ACHN (cell line): ENCODE measurements around the gene MEGF9.
A peak's percentile ranks its signal among the peaks of the same experiment; 100 is the strongest.
"Not testable (repeated sequence)": the region's sequence is repeated elsewhere in the genome, so short reads cannot be mapped to it uniquely, and the experiment has no call there.

Experiments used
- DNase-seq: peaks from one replicate; pipeline ENCODE4 v3.0.0-alpha.2; 2015
- in situ Hi-C: cut with HindIII; loops from 2 replicates; pipeline ENCODE4 v1.10.0; 2017; ENCODE audit warnings: low sequenced_read_pairs, low pct_ligation_motif_present, low pct_unique_long_range_greater_than_20kb

Gene MEGF9

GRCh38 chr9:120640380-120640779 lies 73.9 kb downstream of the MEGF9 start:
- in situ Hi-C loops: no loop called here
- DNase-seq: no peak

- in situ Hi-C loops: no loop called here
- DNase-seq: no peak
Observed at GRCh38 chr9:120637919-120638318, 76.4 kb downstream of the MEGF9 start.

GRCh38 chr9:120636194-120636957 lies 77.9 kb downstream of the MEGF9 start:
- in situ Hi-C loops: no loop called here

GRCh38 chr9:120635011-120635410 lies 79.3 kb downstream of the MEGF9 start:
- DNase-seq: no peak
- in situ Hi-C loops: no loop called here

More at GRCh38 chr9:120636194-120636957, 77.9 kb downstream of the MEGF9 start:
- DNase-seq: no peak

- in situ Hi-C loops: no loop called here
- DNase-seq: no peak
Observed at GRCh38 chr9:120630333-120630732, 83.9 kb downstream of the MEGF9 start.

- peak; percentile 11 for DNase-seq
Observed at GRCh38 chr9:120628925-120629497, 85.3 kb downstream of the MEGF9 start.

GRCh38 chr9:120628207-120628924 lies 85.9 kb downstream of the MEGF9 start:
- in situ Hi-C loops: no loop called here
- no peak for DNase-seq

More at GRCh38 chr9:120628925-120629497, 85.3 kb downstream of the MEGF9 start:
- in situ Hi-C loops: not testable (repeated sequence)

- in situ Hi-C loops: no loop called here
- no peak for DNase-seq
Observed at GRCh38 chr9:120627073-120627472, 87.2 kb downstream of the MEGF9 start.

- in situ Hi-C loops: no loop called here
- DNase-seq: no peak
Observed at GRCh38 chr9:120626512-120626911, 87.8 kb downstream of the MEGF9 start.

GRCh38 chr9:120625222-120625621 lies 89.0 kb downstream of the MEGF9 start:
- in situ Hi-C loops: no loop called here
- no peak for DNase-seq

GRCh38 chr9:120622790-120623189 lies 91.5 kb downstream of the MEGF9 start:
- no peak for DNase-seq
- in situ Hi-C loops: no loop called here

- in situ Hi-C loops: no loop called here
- DNase-seq: no peak
Observed at GRCh38 chr9:120621941-120622340, 92.3 kb downstream of the MEGF9 start.

GRCh38 chr9:120619751-120620655 lies 94.3 kb downstream of the MEGF9 start:
- DNase-seq: peak; percentile 62
- in situ Hi-C loops: no loop called here

- no peak for DNase-seq
- in situ Hi-C loops: no loop called here
Observed at GRCh38 chr9:120616966-120617935, 97.0 kb downstream of the MEGF9 start.

- in situ Hi-C loops: no loop called here
- peak; percentile 16 for DNase-seq
Observed at GRCh38 chr9:120612218-120612617, 102.1 kb downstream of the MEGF9 start.

GRCh38 chr9:120611690-120612068 lies 102.6 kb downstream of the MEGF9 start:
- DNase-seq: no peak
- in situ Hi-C loops: no loop called here

- DNase-seq: peak; percentile 21
- in situ Hi-C loops: no loop called here
Observed at GRCh38 chr9:120610975-120611689, 103.1 kb downstream of the MEGF9 start.
